GM19438 (cell line): ENCODE measurements around the gene ISCA1.

ENCODE experiments used
- ATAC-seq: cut with Tn5 transposase; IDR thresholded peaks from one replicate; pipeline ENCODE4 v1.9.1; 2021; ENCODE audit warnings: low read depth; ENCODE audit not compliant: unreplicated experiment

The ISCA1 gene

DNA sequence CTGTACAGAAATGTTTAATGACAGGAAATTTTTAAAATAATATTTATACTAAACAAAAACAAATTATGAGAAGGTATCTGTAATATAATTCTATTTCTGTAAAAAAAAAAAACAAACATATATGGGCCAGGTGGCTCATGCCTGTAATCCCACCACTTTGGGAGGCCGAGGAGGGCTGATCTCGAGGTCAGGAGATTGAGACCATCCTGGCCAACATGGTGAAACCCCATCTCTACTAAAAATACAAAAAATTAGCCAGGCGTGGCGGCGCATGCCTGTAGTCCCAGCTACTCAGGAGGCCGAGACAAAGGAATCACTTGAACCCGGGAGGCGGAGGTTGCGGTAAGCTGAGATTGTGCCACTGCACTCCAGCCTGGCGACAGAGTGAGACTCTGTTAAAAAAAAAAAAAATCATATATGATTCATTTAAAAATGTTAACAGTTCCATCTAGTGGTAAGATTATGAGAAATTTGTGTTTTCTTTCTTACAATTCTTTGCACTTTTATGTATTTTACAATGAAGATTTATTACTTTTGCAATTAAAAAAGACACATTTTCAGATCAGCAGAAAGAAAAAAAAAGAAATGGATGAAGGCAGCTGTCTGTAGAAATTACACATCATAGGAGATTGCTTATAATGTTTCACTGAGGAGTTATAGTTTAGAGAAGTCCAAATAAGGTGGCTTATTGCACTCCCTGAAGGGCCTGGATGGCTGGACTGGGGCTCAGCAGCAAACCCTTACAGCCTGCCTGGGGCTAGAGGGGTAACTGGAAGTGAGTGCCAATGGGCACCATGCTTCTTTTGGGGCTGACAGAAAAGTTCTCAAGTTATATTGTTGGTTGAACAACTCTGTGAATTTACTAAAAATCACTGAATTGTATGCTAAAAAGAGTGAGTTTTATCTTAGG is 43.2 kb downstream of the ISCA1 start:
- ATAC-seq: no peak

DNA sequence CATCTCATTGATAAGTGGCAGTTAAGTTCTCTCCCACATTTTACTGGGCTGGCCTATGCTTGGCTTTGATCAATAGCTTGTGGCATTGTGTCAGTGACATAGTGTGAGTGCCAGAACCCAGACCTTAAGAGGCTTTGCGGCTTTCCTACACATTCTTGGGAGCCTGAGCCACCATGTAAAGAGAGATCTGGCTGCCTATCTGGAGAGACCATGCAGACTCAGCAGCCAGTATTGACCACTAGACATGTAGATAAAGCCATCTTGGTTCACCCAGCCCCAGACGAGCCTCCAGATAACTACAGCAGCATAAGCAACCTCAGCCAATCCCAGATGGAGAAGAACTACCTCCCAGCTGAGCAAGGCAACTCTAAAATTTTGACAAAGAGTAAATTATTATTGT is 51.5 kb downstream of the ISCA1 start:
- ATAC-seq: no peak

DNA sequence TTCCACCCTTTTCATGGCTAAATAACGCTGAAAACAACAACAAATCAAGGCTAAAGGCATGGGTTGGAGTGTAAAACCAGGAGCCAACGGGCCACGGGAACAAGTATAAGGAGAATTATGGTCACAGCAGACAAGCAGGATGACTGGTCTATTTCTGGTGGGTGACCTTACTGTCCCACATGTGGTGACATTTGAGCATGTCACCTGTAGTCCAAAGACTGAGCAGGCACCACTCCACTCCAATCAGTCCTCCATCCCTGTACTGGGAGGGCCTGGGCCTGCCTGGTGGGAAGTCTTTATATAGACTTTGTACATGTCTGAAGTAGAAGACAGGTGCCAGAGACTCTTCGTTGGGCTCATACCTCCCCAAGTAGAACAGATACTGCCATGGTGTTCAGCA is 59.7 kb downstream of the ISCA1 start:
- ATAC-seq: no peak

DNA sequence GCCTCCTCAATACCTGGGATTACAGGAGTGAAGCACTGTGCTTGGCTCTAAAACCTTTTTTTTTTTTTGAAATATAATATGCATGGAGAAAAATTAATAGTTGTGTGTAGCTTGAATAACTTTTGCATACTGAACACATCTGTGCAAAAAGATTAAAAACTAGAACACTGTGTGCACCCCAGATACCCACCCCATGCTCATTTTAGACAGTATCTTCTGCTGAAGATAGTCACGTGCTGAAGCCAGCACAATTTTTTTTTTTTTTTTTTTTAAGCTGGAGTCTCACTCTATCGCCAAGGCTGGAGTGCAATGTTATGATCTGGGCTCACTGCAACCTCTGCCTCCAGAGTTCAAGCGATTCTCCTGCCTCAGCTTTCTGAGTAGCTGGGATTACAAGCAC is 62.7 kb downstream of the ISCA1 start:
- no peak for ATAC-seq

DNA sequence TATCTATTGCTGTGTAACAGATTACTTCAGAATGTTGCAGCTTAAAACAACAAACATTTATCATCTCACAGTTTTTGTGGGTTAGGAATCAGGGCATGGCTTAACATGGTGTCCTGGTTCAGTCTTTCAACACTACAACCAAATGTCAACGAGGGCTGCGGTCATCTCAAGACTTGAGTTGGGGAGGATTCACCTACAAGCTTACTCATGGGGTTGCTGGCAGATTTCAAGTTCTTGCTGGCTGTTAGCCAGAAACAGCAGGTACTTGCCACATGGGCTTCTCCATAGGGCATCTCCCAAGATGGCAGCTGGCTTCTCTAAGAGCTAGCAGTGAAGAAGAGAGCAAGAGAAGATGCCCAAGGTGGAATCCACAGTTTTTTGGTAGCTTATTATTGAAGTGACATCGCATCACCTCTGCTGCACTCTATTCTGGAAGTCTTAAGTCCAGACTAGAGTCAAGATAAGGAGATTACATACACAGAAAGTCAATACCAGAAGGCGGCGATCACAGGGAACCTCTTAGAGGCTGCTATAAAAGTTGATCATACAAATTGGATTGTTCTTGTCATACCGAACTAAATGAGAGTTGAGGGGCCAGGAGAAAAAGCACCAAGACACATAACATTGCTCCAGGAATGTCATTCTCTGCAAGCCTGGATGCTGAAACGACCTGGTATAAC is 65.1 kb downstream of the ISCA1 start:
- no peak for ATAC-seq
